ENCODE results near the gene GPR137C.

GPR137C gene

DNA sequence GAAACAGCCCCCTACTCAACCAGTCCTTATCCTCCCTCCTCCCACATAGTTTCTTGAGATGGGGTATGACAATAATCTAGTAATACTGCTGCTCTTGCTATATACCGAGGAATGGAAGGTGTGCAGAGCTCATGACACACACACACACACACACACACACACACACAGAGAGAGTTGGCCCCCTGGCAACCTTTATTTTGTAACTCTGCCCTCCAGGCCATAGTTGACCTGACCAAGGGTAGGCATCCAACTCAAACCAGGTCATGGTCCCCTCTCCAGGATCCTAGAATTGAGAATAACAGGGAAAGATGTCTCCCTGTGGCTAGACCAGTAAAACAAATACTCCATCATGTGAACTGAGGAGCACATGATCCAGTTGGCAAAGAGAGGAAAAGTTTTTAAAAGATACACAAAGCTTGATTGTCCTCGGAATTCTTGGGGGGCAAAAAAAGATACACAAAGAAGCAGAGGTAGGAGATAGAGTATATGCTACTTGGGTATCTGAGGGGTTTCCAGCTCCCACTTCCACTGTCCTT, 131.4 kb downstream of the GPR137C start:
- DNase-seq = no peak

DNA sequence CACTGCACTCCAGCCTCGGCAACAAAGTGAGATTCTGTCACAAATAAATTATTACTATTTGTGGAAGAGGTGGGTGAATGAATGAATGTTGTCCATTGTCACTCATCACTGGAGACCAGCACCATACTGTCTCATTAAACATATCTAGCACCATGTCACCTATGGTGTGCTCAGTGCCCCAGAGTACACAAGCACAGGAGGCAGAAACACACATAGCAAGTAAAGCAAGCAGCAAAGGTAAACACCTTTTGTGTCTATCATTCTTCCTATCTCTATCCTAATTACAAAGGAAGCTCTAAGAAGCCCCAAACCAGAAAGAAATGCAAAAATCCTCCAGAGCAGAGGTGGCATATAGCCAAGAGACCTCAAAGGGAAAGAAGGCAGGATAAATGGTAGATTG, 133.5 kb downstream of the GPR137C start:
- DNase-seq = no peak

Measured in central memory CD4-positive, alpha-beta T cell (primary cell).